ENCODE results near the gene PAPSS1.

GRCh38 chr4:107740381-107740780, 20.3 kb upstream of the PAPSS1 start:
- TF ChIP-seq CTCF (IDR thresholded peaks at IDR 0.05; ENCODE audit: poor library complexity, severe bottlenecking), result peak; percentile 41
- no peak for TF ChIP-seq REST (IDR thresholded peaks at IDR 0.05; ENCODE audit: borderline replicate concordance)
- no peak for TF ChIP-seq RAD21 (conservative IDR thresholded peaks at IDR 0.05)
- no peak for TF ChIP-seq EZH2 (IDR thresholded peaks at IDR 0.05; ENCODE audit: borderline replicate concordance, insufficient read depth, low read length, poor library complexity, severe bottlenecking)
- no peak for TF ChIP-seq TAF1 (IDR thresholded peaks at IDR 0.05; ENCODE audit: low read depth)

All from neural cell (in vitro differentiated cells).